ENCODE measurements around the gene UBA7. TPM values are rescaled to one million over a fixed set of nuclear protein-coding genes. Genes with fewer than 3 reads are reported as not detected.

The UBA7 gene
- total RNA-seq, 1 experiment from 2014 or later, result 46.1 TPM

Other genes starting within 250 kb of the UBA7 start
- 60.4 and 88.6 TPM in 2 replicates for gene APEH, start 139.6 kb downstream of the UBA7 start, total RNA-seq (2014; rRNA removed; shearing (Covaris generic))
- 0.59 TPM in 1 of 2 replicates, not detected in the other for gene MST1, start 124.5 kb downstream of the UBA7 start, total RNA-seq (2014; rRNA removed; shearing (Covaris generic))
- 6.9 and 13.7 TPM in 2 replicates for gene RNF123, start 124.4 kb downstream of the UBA7 start, total RNA-seq (2014; rRNA removed; shearing (Covaris generic))
- gene AMIGO3, start 94.3 kb downstream of the UBA7 start, total RNA-seq (2014; rRNA removed; shearing (Covaris generic)), result 5.5 TPM in 1 of 2 replicates, not detected in the other
- 20.4 and 39.4 TPM in 2 replicates for gene GMPPB, start 90.0 kb downstream of the UBA7 start, total RNA-seq (2014; rRNA removed; shearing (Covaris generic))
- 21.4 and 33.7 TPM in 2 replicates for gene IP6K1, start 27.4 kb downstream of the UBA7 start, total RNA-seq (2014; rRNA removed; shearing (Covaris generic))
- not detected in 2 replicates for gene CDHR4, start 14.1 kb downstream of the UBA7 start, total RNA-seq (2014; rRNA removed; shearing (Covaris generic))
- gene INKA1, start 10.7 kb downstream of the UBA7 start, total RNA-seq (2014; rRNA removed; shearing (Covaris generic)), result 0.89 and 1.6 TPM in 2 replicates
- 6.5 and 9.9 TPM in 2 replicates for gene TRAIP, start 42.6 kb upstream of the UBA7 start, total RNA-seq (2014; rRNA removed; shearing (Covaris generic))
- gene CAMKV, start 56.0 kb upstream of the UBA7 start, total RNA-seq (2014; rRNA removed; shearing (Covaris generic)), result 0.12 and 0.27 TPM in 2 replicates
- gene MST1R, start 89.9 kb upstream of the UBA7 start, total RNA-seq (2014; rRNA removed; shearing (Covaris generic)), result 0.17 and 1.4 TPM in 2 replicates
- 2.8 and 5.1 TPM in 2 replicates for gene MON1A, start 115.9 kb upstream of the UBA7 start, total RNA-seq (2014; rRNA removed; shearing (Covaris generic))
- 13.4 and 21.7 TPM in 2 replicates for gene RBM6, start 126.2 kb upstream of the UBA7 start, total RNA-seq (2014; rRNA removed; shearing (Covaris generic))

All from M059J (cell line).